Measurements from ENCODE around the gene EPHB1.

EPHB1 gene

GRCh38 chr3:135148398-135149020 lies 353.4 kb downstream of the EPHB1 start:
- Histone ChIP-seq H3K27me3 (ENCODE audit: control insufficient read depth in 1 of 2, insufficient read depth in 2 of 2, low read length in 2 of 2) (no peaks in the 10 kb centered on the region), H3K4me1 (ENCODE audit: control insufficient read depth in 1 of 2, insufficient read depth in 2 of 2, low read length in 2 of 2) (no peaks in the 10 kb centered on the region), H3K27ac (ENCODE audit: low read depth, low read length) (no peak overlapping the region), H3K4me3 (ENCODE audit: low read depth in 1 of 2, low read length in 2 of 2) (no peak overlapping the region), H3K36me3 (ENCODE audit: control insufficient read depth in 1 of 2, insufficient read depth in 2 of 2, low read length in 2 of 2) (no peaks in the 10 kb centered on the region), H3K9ac (ENCODE audit: low read depth in 1 of 2, low read length in 2 of 2) (no peak overlapping the region), H3K9me3 (ENCODE audit: control insufficient read depth in 1 of 2, low read length in 2 of 2) (no peaks in the 10 kb centered on the region)

GRCh38 chr3:135149707-135150681 lies 354.9 kb downstream of the EPHB1 start:
- Histone ChIP-seq H3K9me3 (ENCODE audit: control insufficient read depth in 1 of 2, low read length in 2 of 2) (no peaks in the 10 kb centered on the region), H3K9ac (ENCODE audit: low read depth in 1 of 2, low read length in 2 of 2) (no peak overlapping the region), H3K36me3 (ENCODE audit: control insufficient read depth in 1 of 2, insufficient read depth in 2 of 2, low read length in 2 of 2) (no peaks in the 10 kb centered on the region), H3K27ac (ENCODE audit: low read depth, low read length) (no peak overlapping the region), H3K4me3 (ENCODE audit: low read depth in 1 of 2, low read length in 2 of 2) (no peak overlapping the region), H3K4me1 (ENCODE audit: control insufficient read depth in 1 of 2, insufficient read depth in 2 of 2, low read length in 2 of 2) (no peaks in the 10 kb centered on the region), H3K27me3 (ENCODE audit: control insufficient read depth in 1 of 2, insufficient read depth in 2 of 2, low read length in 2 of 2) (no peaks in the 10 kb centered on the region)

- H3K27ac ChIP-seq (ENCODE audit: low read depth, low read length), result no peak overlapping the region
- no peaks in the 10 kb centered on the region for H3K9me3 ChIP-seq (ENCODE audit: control insufficient read depth in 1 of 2, low read length in 2 of 2)
Measured at GRCh38 chr3:135154186-135154585, 359.1 kb downstream of the EPHB1 start.

GRCh38 chr3:135155228-135155627 lies 360.2 kb downstream of the EPHB1 start:
- Histone ChIP-seq H3K27me3 (ENCODE audit: control insufficient read depth in 1 of 2, insufficient read depth in 2 of 2, low read length in 2 of 2) (no peaks in the 10 kb centered on the region), H3K9ac (ENCODE audit: low read depth in 1 of 2, low read length in 2 of 2) (no peak overlapping the region), H3K9me3 (ENCODE audit: control insufficient read depth in 1 of 2, low read length in 2 of 2) (no peaks in the 10 kb centered on the region), H3K27ac (ENCODE audit: low read depth, low read length) (no peak overlapping the region), H3K4me3 (ENCODE audit: low read depth in 1 of 2, low read length in 2 of 2) (no peak overlapping the region), H3K4me1 (ENCODE audit: control insufficient read depth in 1 of 2, insufficient read depth in 2 of 2, low read length in 2 of 2) (no peaks in the 10 kb centered on the region), H3K36me3 (ENCODE audit: control insufficient read depth in 1 of 2, insufficient read depth in 2 of 2, low read length in 2 of 2) (no peaks in the 10 kb centered on the region)

More at GRCh38 chr3:135154186-135154585, 359.1 kb downstream of the EPHB1 start:
- no peaks in the 10 kb centered on the region for H3K36me3 ChIP-seq (ENCODE audit: control insufficient read depth in 1 of 2, insufficient read depth in 2 of 2, low read length in 2 of 2)
- no peak overlapping the region for H3K4me3 ChIP-seq (ENCODE audit: low read depth in 1 of 2, low read length in 2 of 2)
- H3K9ac ChIP-seq (ENCODE audit: low read depth in 1 of 2, low read length in 2 of 2), result no peak overlapping the region
- no peaks in the 10 kb centered on the region for H3K4me1 ChIP-seq (ENCODE audit: control insufficient read depth in 1 of 2, insufficient read depth in 2 of 2, low read length in 2 of 2)
- H3K27me3 ChIP-seq (ENCODE audit: control insufficient read depth in 1 of 2, insufficient read depth in 2 of 2, low read length in 2 of 2), result no peaks in the 10 kb centered on the region

GRCh38 chr3:135155791-135156190 lies 360.7 kb downstream of the EPHB1 start:
- Histone ChIP-seq H3K9ac (ENCODE audit: low read depth in 1 of 2, low read length in 2 of 2) (no peak overlapping the region), H3K27ac (ENCODE audit: low read depth, low read length) (no peak overlapping the region), H3K4me3 (ENCODE audit: low read depth in 1 of 2, low read length in 2 of 2) (no peak overlapping the region), H3K9me3 (ENCODE audit: control insufficient read depth in 1 of 2, low read length in 2 of 2) (no peaks in the 10 kb centered on the region), H3K36me3 (ENCODE audit: control insufficient read depth in 1 of 2, insufficient read depth in 2 of 2, low read length in 2 of 2) (no peaks in the 10 kb centered on the region), H3K27me3 (ENCODE audit: control insufficient read depth in 1 of 2, insufficient read depth in 2 of 2, low read length in 2 of 2) (no peaks in the 10 kb centered on the region), H3K4me1 (ENCODE audit: control insufficient read depth in 1 of 2, insufficient read depth in 2 of 2, low read length in 2 of 2) (no peaks in the 10 kb centered on the region)

- H3K4me1 ChIP-seq (ENCODE audit: control insufficient read depth in 1 of 2, insufficient read depth in 2 of 2, low read length in 2 of 2), result no peaks in the 10 kb centered on the region
- H3K36me3 ChIP-seq (ENCODE audit: control insufficient read depth in 1 of 2, insufficient read depth in 2 of 2, low read length in 2 of 2), result no peaks in the 10 kb centered on the region
- H3K9ac ChIP-seq (ENCODE audit: low read depth in 1 of 2, low read length in 2 of 2), result no peak overlapping the region
- no peak overlapping the region for H3K27ac ChIP-seq (ENCODE audit: low read depth, low read length)
- H3K9me3 ChIP-seq (ENCODE audit: control insufficient read depth in 1 of 2, low read length in 2 of 2), result no peaks in the 10 kb centered on the region
- no peaks in the 10 kb centered on the region for H3K27me3 ChIP-seq (ENCODE audit: control insufficient read depth in 1 of 2, insufficient read depth in 2 of 2, low read length in 2 of 2)
- H3K4me3 ChIP-seq (ENCODE audit: low read depth in 1 of 2, low read length in 2 of 2), result no peak overlapping the region
Measured at GRCh38 chr3:135157045-135157740, 362.1 kb downstream of the EPHB1 start.

- no peaks in the 10 kb centered on the region for H3K9me3 ChIP-seq (ENCODE audit: control insufficient read depth in 1 of 2, low read length in 2 of 2)
- no peaks in the 10 kb centered on the region for H3K4me1 ChIP-seq (ENCODE audit: control insufficient read depth in 1 of 2, insufficient read depth in 2 of 2, low read length in 2 of 2)
- no peaks in the 10 kb centered on the region for H3K27me3 ChIP-seq (ENCODE audit: control insufficient read depth in 1 of 2, insufficient read depth in 2 of 2, low read length in 2 of 2)
- no peaks in the 10 kb centered on the region for H3K36me3 ChIP-seq (ENCODE audit: control insufficient read depth in 1 of 2, insufficient read depth in 2 of 2, low read length in 2 of 2)
- H3K9ac ChIP-seq (ENCODE audit: low read depth in 1 of 2, low read length in 2 of 2), result no peak overlapping the region
- H3K27ac ChIP-seq (ENCODE audit: low read depth, low read length), result no peak overlapping the region
- no peak overlapping the region for H3K4me3 ChIP-seq (ENCODE audit: low read depth in 1 of 2, low read length in 2 of 2)
Measured at GRCh38 chr3:135158520-135158919, 363.5 kb downstream of the EPHB1 start.

GRCh38 chr3:135159681-135160247 lies 364.7 kb downstream of the EPHB1 start:
- no peak overlapping the region for H3K9ac ChIP-seq (ENCODE audit: low read depth in 1 of 2, low read length in 2 of 2)
- no peaks in the 10 kb centered on the region for H3K27me3 ChIP-seq (ENCODE audit: control insufficient read depth in 1 of 2, insufficient read depth in 2 of 2, low read length in 2 of 2)
- no peaks in the 10 kb centered on the region for H3K36me3 ChIP-seq (ENCODE audit: control insufficient read depth in 1 of 2, insufficient read depth in 2 of 2, low read length in 2 of 2)
- no peaks in the 10 kb centered on the region for H3K9me3 ChIP-seq (ENCODE audit: control insufficient read depth in 1 of 2, low read length in 2 of 2)
- no peak overlapping the region for H3K4me3 ChIP-seq (ENCODE audit: low read depth in 1 of 2, low read length in 2 of 2)
- no peak overlapping the region for H3K27ac ChIP-seq (ENCODE audit: low read depth, low read length)
- H3K4me1 ChIP-seq (ENCODE audit: control insufficient read depth in 1 of 2, insufficient read depth in 2 of 2, low read length in 2 of 2), result no peaks in the 10 kb centered on the region

GRCh38 chr3:135161425-135161824 lies 366.4 kb downstream of the EPHB1 start:
- Histone ChIP-seq H3K4me1 (ENCODE audit: control insufficient read depth in 1 of 2, insufficient read depth in 2 of 2, low read length in 2 of 2) (no peaks in the 10 kb centered on the region), H3K9ac (ENCODE audit: low read depth in 1 of 2, low read length in 2 of 2) (no peak overlapping the region), H3K9me3 (ENCODE audit: control insufficient read depth in 1 of 2, low read length in 2 of 2) (no peaks in the 10 kb centered on the region), H3K27me3 (ENCODE audit: control insufficient read depth in 1 of 2, insufficient read depth in 2 of 2, low read length in 2 of 2) (no peaks in the 10 kb centered on the region), H3K4me3 (ENCODE audit: low read depth in 1 of 2, low read length in 2 of 2) (no peak overlapping the region), H3K27ac (ENCODE audit: low read depth, low read length) (no peak overlapping the region), H3K36me3 (ENCODE audit: control insufficient read depth in 1 of 2, insufficient read depth in 2 of 2, low read length in 2 of 2) (no peaks in the 10 kb centered on the region)

GRCh38 chr3:135163701-135164100 lies 368.6 kb downstream of the EPHB1 start:
- Histone ChIP-seq H3K36me3 (ENCODE audit: control insufficient read depth in 1 of 2, insufficient read depth in 2 of 2, low read length in 2 of 2) (no peaks in the 10 kb centered on the region), H3K4me1 (ENCODE audit: control insufficient read depth in 1 of 2, insufficient read depth in 2 of 2, low read length in 2 of 2) (no peaks in the 10 kb centered on the region), H3K27me3 (ENCODE audit: control insufficient read depth in 1 of 2, insufficient read depth in 2 of 2, low read length in 2 of 2) (no peaks in the 10 kb centered on the region), H3K9me3 (ENCODE audit: control insufficient read depth in 1 of 2, low read length in 2 of 2) (no peaks in the 10 kb centered on the region), H3K27ac (ENCODE audit: low read depth, low read length) (no peak overlapping the region), H3K4me3 (ENCODE audit: low read depth in 1 of 2, low read length in 2 of 2) (no peak overlapping the region), H3K9ac (ENCODE audit: low read depth in 1 of 2, low read length in 2 of 2) (no peak overlapping the region)

All from duodenal mucosa (tissue), 2 donors.